Measurements from ENCODE around the gene EYA2. TPM values are rescaled to one million over a fixed set of nuclear protein-coding genes. Genes with fewer than 3 reads are reported as not detected.

Gene EYA2
- total and polyA plus RNA-seq, 4 donors, result 0.17 to 0.54 (median 0.23) TPM; not detected in 1

- peaks cover 0 to 2% (median 0%) of the 10 kb centered on the region in 4 donors for H3K9me3 ChIP-seq (ENCODE audit: control insufficient read depth in 4 of 4, low read length in 3 of 4)
Measured at GRCh38 chr20:46954490-46955038, 59.9 kb downstream of the EYA2 start.

GRCh38 chr20:46955601-46956556, 61.2 kb downstream of the EYA2 start:
- no peak overlapping the region for H3K27ac ChIP-seq (ENCODE audit: low read depth in 1 of 2, low read length in 2 of 2)
- no peak for DNase-seq (ENCODE audit: low spot score)
- H3K4me1 ChIP-seq (ENCODE audit: control insufficient read depth in 4 of 4, insufficient read depth in 4 of 4, low read length in 3 of 4), result no peaks in the 10 kb centered on the region
- H3K36me3 ChIP-seq (ENCODE audit: control insufficient read depth in 4 of 4, insufficient read depth in 3 of 4, low read depth in 1 of 4, low read length in 3 of 4), result no peaks in the 10 kb centered on the region
- WGBS, result 77% methylated on average over 2 of the region's 2 CpGs
- H3K4me3 ChIP-seq (ENCODE audit: low read depth in 1 of 3, low read length in 3 of 3), result no peak overlapping the region
- H3K9ac ChIP-seq (ENCODE audit: low read depth in 1 of 2, low read length in 2 of 2), result no peak overlapping the region
- no peaks in the 10 kb centered on the region for H3K27me3 ChIP-seq (ENCODE audit: control insufficient read depth in 4 of 4, insufficient read depth in 4 of 4, low read length in 3 of 4)
- no peak for TF ChIP-seq MAX (IDR thresholded peaks at IDR 0.05)
- no peak for TF ChIP-seq GABPA (IDR thresholded peaks at IDR 0.05 in 1 of 2, conservative IDR thresholded peaks at IDR 0.05 in 1 of 2)
- no peak for TF ChIP-seq YY1 (IDR thresholded peaks at IDR 0.05)
- TF ChIP-seq JUND (IDR thresholded peaks at IDR 0.05), result no peak
- no peak for TF ChIP-seq ZBTB33 (IDR thresholded peaks at IDR 0.05)
- no peak for TF ChIP-seq ATF3 (IDR thresholded peaks at IDR 0.05)
- TF ChIP-seq REST (IDR thresholded peaks at IDR 0.05), result no peak
- no peak for TF ChIP-seq NR2F2 (IDR thresholded peaks at IDR 0.05)
- no peak for TF ChIP-seq TAF1 (conservative IDR thresholded peaks at IDR 0.05)
- no peak for TF ChIP-seq SP1 (IDR thresholded peaks at IDR 0.05)
- TF ChIP-seq EGR1 (IDR thresholded peaks at IDR 0.05; ENCODE audit: low read depth in 2 of 2), result no peak
- TF ChIP-seq FOXA1 (IDR thresholded peaks at IDR 0.05), result no peak
- H3K9me3 ChIP-seq (ENCODE audit: control insufficient read depth in 4 of 4, low read length in 3 of 4), result peaks cover 0 to 2% (median 0%) of the 10 kb centered on the region in 4 donors

More at GRCh38 chr20:46954490-46955038, 59.9 kb downstream of the EYA2 start:
- Histone ChIP-seq H3K4me1 (ENCODE audit: control insufficient read depth in 4 of 4, insufficient read depth in 4 of 4, low read length in 3 of 4) (no peaks in the 10 kb centered on the region), H3K27ac (ENCODE audit: low read depth in 1 of 2, low read length in 2 of 2) (no peak overlapping the region), H3K4me3 (ENCODE audit: low read depth in 1 of 3, low read length in 3 of 3) (no peak overlapping the region), H3K9ac (ENCODE audit: low read depth in 1 of 2, low read length in 2 of 2) (no peak overlapping the region), H3K27me3 (ENCODE audit: control insufficient read depth in 4 of 4, insufficient read depth in 4 of 4, low read length in 3 of 4) (no peaks in the 10 kb centered on the region), H3K36me3 (ENCODE audit: control insufficient read depth in 4 of 4, insufficient read depth in 3 of 4, low read depth in 1 of 4, low read length in 3 of 4) (no peaks in the 10 kb centered on the region)
- WGBS, result 81% methylated on average over 15 of the region's 15 CpGs
- DNase-seq (ENCODE audit: low spot score), result no peak
- no peak for TF ChIP-seq EGR1 (IDR thresholded peaks at IDR 0.05; ENCODE audit: low read depth in 2 of 2)
- TF ChIP-seq GABPA (IDR thresholded peaks at IDR 0.05 in 1 of 2, conservative IDR thresholded peaks at IDR 0.05 in 1 of 2), result no peak
- no peak for TF ChIP-seq YY1 (IDR thresholded peaks at IDR 0.05)
- no peak for TF ChIP-seq TAF1 (conservative IDR thresholded peaks at IDR 0.05)
